Ishikawa (cell line): ENCODE measurements around the gene USP47.

Experiments
- CEBPB ChIP-seq: IDR thresholded peaks from 2 replicates; pipeline ENCODE4 v1.6.1; 2012
- CREB1 ChIP-seq: IDR thresholded peaks from 2 replicates; pipeline ENCODE4 v1.6.1; 2012; ENCODE audit warnings: low read depth
- EGR1 ChIP-seq: IDR thresholded peaks from 2 replicates; pipeline ENCODE4 v1.6.1; 2012
- EP300 ChIP-seq: IDR thresholded peaks from 2 replicates; pipeline ENCODE4 v1.6.1; 2012; ENCODE audit warnings: borderline replicate concordance
- FOXM1 ChIP-seq: IDR thresholded peaks from 2 replicates; pipeline ENCODE4 v1.6.1; 2012; ENCODE audit warnings: low read depth, borderline replicate concordance
- MAX ChIP-seq: IDR thresholded peaks from 2 replicates; pipeline ENCODE4 v1.6.1; 2012
- NFIC ChIP-seq: IDR thresholded peaks from 2 replicates; pipeline ENCODE4 v1.6.1; 2012
- RAD21 ChIP-seq: IDR thresholded peaks from 2 replicates; pipeline ENCODE4 v1.6.1; 2012; ENCODE audit warnings: low read depth
- REST ChIP-seq: IDR thresholded peaks from 2 replicates; pipeline ENCODE4 v1.6.1; 2012; ENCODE audit warnings: low read depth, mild to moderate bottlenecking
- TAF1 ChIP-seq: IDR thresholded peaks from 2 replicates; pipeline ENCODE4 v1.6.1; 2012; ENCODE audit warnings: low read depth, mild to moderate bottlenecking
- TCF12 ChIP-seq: IDR thresholded peaks from 2 replicates; pipeline ENCODE4 v1.6.1; 2012; ENCODE audit warnings: low read depth
- TEAD4 ChIP-seq: IDR thresholded peaks from 2 replicates; pipeline ENCODE4 v1.6.1; 2012
- USF1 ChIP-seq: IDR thresholded peaks from 2 replicates; pipeline ENCODE4 v1.6.1; 2012
- YY1 ChIP-seq: IDR thresholded peaks from 2 replicates; pipeline ENCODE4 v1.6.1; 2012; ENCODE audit warnings: low read depth
- ZBTB7A ChIP-seq: IDR thresholded peaks from 2 replicates; pipeline ENCODE4 v1.6.1; 2012; ENCODE audit warnings: low read depth

Gene USP47

GRCh38 chr11:11940551-11940950 is 98.8 kb downstream of the USP47 start:
- TF ChIP-seq NFIC (no peak), CREB1 (no peak), CEBPB (no peak), REST (no peak), USF1 (no peak), ZBTB7A (no peak), YY1 (no peak), EP300 (no peak), TAF1 (no peak), MAX (no peak), RAD21 (no peak), FOXM1 (no peak), TEAD4 (no peak), TCF12 (no peak), EGR1 (no peak)

GRCh38 chr11:11942668-11943067 is 100.9 kb downstream of the USP47 start:
- TF ChIP-seq FOXM1 (no peak), NFIC (no peak), TEAD4 (no peak), YY1 (no peak), TAF1 (no peak), USF1 (no peak), CREB1 (no peak), EGR1 (no peak), TCF12 (no peak), ZBTB7A (no peak), REST (no peak)

GRCh38 chr11:11944444-11944843 is 102.7 kb downstream of the USP47 start:
- no peak for TF ChIP-seq ZBTB7A
- TF ChIP-seq USF1 = no peak
- TF ChIP-seq REST = no peak
- no peak for TF ChIP-seq TCF12
- TF ChIP-seq CEBPB = no peak
- no peak for TF ChIP-seq YY1

- no peak for TF ChIP-seq CEBPB
- TF ChIP-seq TEAD4 = no peak
- TF ChIP-seq REST = no peak
- no peak for TF ChIP-seq TCF12
- no peak for TF ChIP-seq FOXM1
- TF ChIP-seq CREB1 = no peak
- no peak for TF ChIP-seq NFIC
- TF ChIP-seq YY1 = no peak
- TF ChIP-seq EGR1 = no peak
- no peak for TF ChIP-seq TAF1
- no peak for TF ChIP-seq RAD21
- TF ChIP-seq EP300 = no peak
- no peak for TF ChIP-seq ZBTB7A
- TF ChIP-seq USF1 = no peak
These were observed 104.4 kb downstream of the USP47 start for GRCh38 chr11:11946180-11946579.
